Subcutaneous adipose tissue (tissue), 4 donors: ENCODE data around the gene C2CD2. TPM values are rescaled to one million over a fixed set of nuclear protein-coding genes. Genes with fewer than 3 reads are reported as not detected.

ENCODE experiments used
- CTCF ChIP-seq: fragments of 450-650 bp; IDR thresholded peaks from one replicate; pipeline ENCODE4 v1.5.1; 2016; ENCODE audit warnings: low read depth, mild to moderate bottlenecking, control low read depth, antibody characterized with exemption, moderate library complexity
- total RNA-seq, 4 donors: library from RNA; depleted of rRNA; stranded (reverse); fragments of >200 nt; gene quantifications; one replicate each; pipeline ENCODE4 v1.1.0, GENCODE V29; 2016

The C2CD2 gene
- total RNA-seq, 4 donors from 2014 or later, result 84.1 to 151 (median 128) TPM

GRCh38 chr21:41845310-41846032 is 108.3 kb downstream of the C2CD2 start:
- TF ChIP-seq CTCF, result no peak

- TF ChIP-seq CTCF, result no peak
These were observed 110.2 kb downstream of the C2CD2 start for GRCh38 chr21:41843584-41843983.

- TF ChIP-seq CTCF, result no peak
These were observed 112.9 kb downstream of the C2CD2 start for GRCh38 chr21:41840880-41841279.

- no peak for TF ChIP-seq CTCF
These were observed 114.3 kb downstream of the C2CD2 start for GRCh38 chr21:41839387-41840000.

- TF ChIP-seq CTCF, result no peak
These were observed 116.0 kb downstream of the C2CD2 start for GRCh38 chr21:41837756-41838297.

- no peak for TF ChIP-seq CTCF
These were observed 117.4 kb downstream of the C2CD2 start for GRCh38 chr21:41836166-41837015.
